Stimulated activated CD8-positive, alpha-beta memory T cell treated with anti-CD3 and anti-CD28 coated beads, Interleukin-7, amount 100 ng/mL, for 48 hours (primary cell): ENCODE data around the gene JAG1.

Source experiments
- DNase-seq, 2 donors: peaks; one replicate each; pipeline ENCODE4 v3.0.0-alpha.2; 2020; ENCODE audit warnings: low read depth in 1 of 2; ENCODE audit errors: extremely low read depth in 1 of 2

JAG1 gene

GRCh38 chr20:10654630-10655029 lies 19.2 kb downstream of the JAG1 start:
- DNase-seq, result no peak

GRCh38 chr20:10654250-10654610 lies 19.6 kb downstream of the JAG1 start:
- DNase-seq, result no peak

- no peak for DNase-seq
Observed at GRCh38 chr20:10653599-10654249, 20.1 kb downstream of the JAG1 start.

GRCh38 chr20:10652660-10653261 lies 21.0 kb downstream of the JAG1 start:
- no peak for DNase-seq

- DNase-seq, result no peak
Observed at GRCh38 chr20:10652185-10652584, 21.6 kb downstream of the JAG1 start.

- DNase-seq, result no peak
Observed at GRCh38 chr20:10651227-10651990, 22.4 kb downstream of the JAG1 start.

- no peak for DNase-seq
Observed at GRCh38 chr20:10649797-10650160, 24.0 kb downstream of the JAG1 start.

- DNase-seq, result no peak
Observed at GRCh38 chr20:10649080-10649796, 24.6 kb downstream of the JAG1 start.

GRCh38 chr20:10648651-10649050 lies 25.1 kb downstream of the JAG1 start:
- no peak for DNase-seq

GRCh38 chr20:10647909-10648308 lies 25.9 kb downstream of the JAG1 start:
- no peak for DNase-seq

- no peak for DNase-seq
Observed at GRCh38 chr20:10647471-10647870, 26.3 kb downstream of the JAG1 start.

- no peak for DNase-seq
Observed at GRCh38 chr20:10646886-10647420, 26.8 kb downstream of the JAG1 start.

- DNase-seq, result no peak
Observed at GRCh38 chr20:10646006-10646405, 27.8 kb downstream of the JAG1 start.

- no peak for DNase-seq
Observed at GRCh38 chr20:10645205-10645570, 28.6 kb downstream of the JAG1 start.

- DNase-seq, result no peak
Observed at GRCh38 chr20:10644458-10645204, 29.2 kb downstream of the JAG1 start.

- DNase-seq, result no peak
Observed at GRCh38 chr20:10643560-10643873, 30.3 kb downstream of the JAG1 start.

- no peak for DNase-seq
Observed at GRCh38 chr20:10642856-10643559, 30.8 kb downstream of the JAG1 start.

- no peak for DNase-seq
Observed at GRCh38 chr20:10641893-10642292, 31.9 kb downstream of the JAG1 start.

GRCh38 chr20:10641467-10641866 lies 32.3 kb downstream of the JAG1 start:
- DNase-seq, result no peak

- no peak for DNase-seq
Observed at GRCh38 chr20:10640897-10641296, 32.9 kb downstream of the JAG1 start.
